ENCODE results near the gene ASAP3. TPM values are rescaled to one million over a fixed set of nuclear protein-coding genes. Genes with fewer than 3 reads are reported as not detected.

The ASAP3 gene
- 1 to 10 TPM in 1 of 2 experiments, under 1 TPM in 1; 0.50 to 1.3 TPM for total RNA-seq

DNA sequence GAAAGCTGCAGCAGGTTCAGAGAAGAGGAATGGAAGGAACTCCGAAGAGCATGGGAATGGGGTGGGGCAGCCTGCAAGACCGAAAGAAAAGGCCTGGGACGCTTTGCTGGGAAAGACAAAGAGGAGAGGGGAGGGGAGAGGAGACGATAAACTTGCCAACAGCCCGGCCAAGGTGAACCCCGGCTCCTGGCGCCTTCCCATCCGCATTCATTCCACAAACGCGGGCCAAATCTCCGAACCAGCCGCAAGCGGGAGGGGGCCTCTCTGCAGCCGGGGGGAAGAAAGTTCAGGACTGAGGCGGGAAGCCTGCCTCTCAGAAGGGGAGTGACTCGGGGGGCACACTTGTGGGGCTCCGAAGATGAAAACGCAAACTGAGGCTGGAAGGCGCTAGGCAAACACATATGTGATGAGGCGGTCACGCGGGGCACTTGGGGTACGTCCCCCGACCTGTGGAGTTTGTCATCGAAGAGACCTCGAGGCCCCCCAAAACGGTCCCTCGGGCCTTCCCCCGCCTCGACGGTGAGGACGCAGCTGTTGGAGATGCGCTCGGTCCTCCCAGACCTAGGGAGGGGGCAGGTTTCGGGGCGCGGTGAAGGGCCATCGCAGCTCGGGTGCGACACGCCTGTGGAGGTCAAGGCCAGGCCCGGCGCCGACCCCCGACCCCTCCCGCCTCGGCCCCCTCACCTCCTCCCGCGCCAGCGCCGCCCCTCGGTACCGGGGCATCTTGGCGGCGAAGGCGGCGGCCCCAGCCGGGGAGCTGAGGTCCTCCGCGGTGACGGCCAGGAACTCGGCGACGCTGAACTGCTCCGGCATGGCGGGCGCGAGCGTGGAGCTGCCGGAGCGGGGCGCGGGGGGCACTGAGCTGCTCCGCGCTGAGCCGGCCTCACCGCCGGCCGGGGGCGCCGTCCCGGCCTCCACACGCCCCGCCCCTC, at the start of gene ASAP3:
TSS of gene ASAP3 (minus strand) at position 859 of the 932 bp plus-strand sequence. CDS start at position 813, 46 bp downstream.
- ATAC-seq (ENCODE audit: low read depth) (peak; percentile 44), DNase-seq (no peak)
- peak within 1 kb of the TSS; percentile 93 for H3K4me3 Mint-ChIP-seq
- POLR2A ChIA-PET, result interaction anchor here (1.1 to 1.7 kb wide), 3 partner anchors 41 to 139 kb away, joined by 3 to 9 read pairs (median 4); partner anchors contain the start of genes E2F2 and HNRNPR
- peaks cover 14% of the 10 kb centered on the region for H3K4me1 Mint-ChIP-seq
- H3K27ac Mint-ChIP-seq, result peak within 1 kb of the TSS; percentile 81
- no peaks in the 10 kb centered on the region for H3K36me3 Mint-ChIP-seq
- no peaks in the 10 kb centered on the region for H3K9me3 Mint-ChIP-seq
- H3K27me3 Mint-ChIP-seq, result peaks cover 66% of the 10 kb centered on the region

DNA sequence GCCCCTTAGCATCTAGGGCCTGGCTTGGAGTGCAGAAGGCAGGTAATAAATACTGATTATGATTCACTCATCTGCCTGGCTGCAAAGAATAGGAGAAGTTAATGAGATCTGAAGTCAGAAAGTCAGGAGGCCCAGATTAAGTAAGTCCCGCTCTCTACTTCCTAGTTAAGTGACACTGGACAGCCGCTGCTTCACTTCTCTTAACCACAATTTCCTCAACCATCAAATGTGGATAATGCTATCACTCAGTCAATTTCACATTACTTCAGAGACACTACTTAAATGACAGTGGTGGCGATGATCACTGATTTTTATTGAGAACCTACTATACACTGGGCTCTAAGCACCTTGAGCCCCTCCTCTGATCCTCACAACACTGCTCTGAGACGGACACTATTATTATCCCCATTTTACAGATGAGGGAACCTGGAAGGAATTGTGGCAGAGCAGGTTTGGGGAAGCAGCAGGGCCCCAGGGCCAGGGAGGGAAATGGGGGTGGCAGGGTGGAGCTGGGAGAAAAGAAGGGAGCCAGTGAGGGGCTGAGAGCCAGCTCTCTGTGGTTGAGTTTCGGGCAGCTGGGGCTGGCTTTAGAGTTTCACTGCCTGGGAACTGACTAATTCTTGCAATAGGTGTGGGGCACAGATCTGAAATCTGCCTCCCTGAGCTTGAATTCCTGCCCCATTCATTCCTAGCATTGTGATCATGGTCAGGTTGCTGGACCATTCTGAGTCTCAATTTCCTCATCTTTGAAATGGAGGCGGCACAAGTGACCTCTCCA, 49.5 kb upstream of the ASAP3 start:
- Mint-ChIP-seq H3K27ac (peak overlapping the region; percentile 64), H3K27me3 (no peaks in the 10 kb centered on the region), H3K9me3 (no peaks in the 10 kb centered on the region), H3K36me3 (peaks cover 10% of the 10 kb centered on the region), H3K4me3 (no peak overlapping the region), H3K4me1 (peaks cover 33% of the 10 kb centered on the region)
- DNase-seq (no peak), ATAC-seq (ENCODE audit: low read depth) (no peak)
- POLR2A ChIA-PET, result interaction anchor here (0.6 to 1.3 kb wide), 3 partner anchors 9 to 94 kb away, joined by 4 to 5 read pairs (median 4); no protein-coding TSS in a partner anchor

- Mint-ChIP-seq H3K4me1 (peaks cover 47% of the 10 kb centered on the region), H3K27me3 (no peaks in the 10 kb centered on the region), H3K9me3 (no peaks in the 10 kb centered on the region), H3K4me3 (peak overlapping the region; percentile 97), H3K36me3 (peaks cover 13% of the 10 kb centered on the region), H3K27ac (peak overlapping the region; percentile 96)
- DNase-seq, result no peak
- POLR2A ChIA-PET, result interaction anchor here (0.6 to 3.7 kb wide), 13 partner anchors 8 to 1433 kb away, joined by 3 to 18 read pairs (median 6); partner anchors contain the start of genes ID3 and KDM1A
- no peak for ATAC-seq (ENCODE audit: low read depth)
Observed at GRCh38 chr1:23531562-23532094, 47.6 kb upstream of the ASAP3 start.

- Mint-ChIP-seq H3K4me1 (peaks cover 54% of the 10 kb centered on the region), H3K9me3 (no peaks in the 10 kb centered on the region), H3K27me3 (no peaks in the 10 kb centered on the region), H3K36me3 (peaks cover 16% of the 10 kb centered on the region), H3K4me3 (peak within 1 kb of the TSS; percentile 98), H3K27ac (peak within 1 kb of the TSS; percentile 96)
- POLR2A ChIA-PET, result interaction anchor here (0.6 to 3.7 kb wide), 16 partner anchors 9 to 1434 kb away, joined by 3 to 18 read pairs (median 6); partner anchors contain the start of genes ASAP3, ID3 and KDM1A
- peak; percentile 80 for ATAC-seq (ENCODE audit: low read depth)
- DNase-seq, result peak; percentile 79
Observed at GRCh38 chr1:23530747-23531561, 47.0 kb upstream of the ASAP3 start, which contains the start of gene E2F2. Gene E2F2 (minus strand): TSS chr1:23531233. CDS start chr1:23530793, 440 bp downstream.

GRCh38 chr1:23530087-23530746, 46.2 kb upstream of the ASAP3 start:
- POLR2A ChIA-PET, result interaction anchor here (0.9 to 3.7 kb wide), 12 partner anchors 10 to 162 kb away, joined by 3 to 18 read pairs (median 8); partner anchors contain the start of genes ASAP3 and ID3
- no peaks in the 10 kb centered on the region for H3K27me3 Mint-ChIP-seq
- ATAC-seq (ENCODE audit: low read depth) (peak; percentile 16), DNase-seq (peak; percentile 67)
- H3K36me3 Mint-ChIP-seq, result peaks cover 21% of the 10 kb centered on the region
- H3K4me3 Mint-ChIP-seq, result peak overlapping the region; percentile 98
- H3K27ac Mint-ChIP-seq, result peak overlapping the region; percentile 87
- peaks cover 60% of the 10 kb centered on the region for H3K4me1 Mint-ChIP-seq
- H3K9me3 Mint-ChIP-seq, result no peaks in the 10 kb centered on the region

DNA sequence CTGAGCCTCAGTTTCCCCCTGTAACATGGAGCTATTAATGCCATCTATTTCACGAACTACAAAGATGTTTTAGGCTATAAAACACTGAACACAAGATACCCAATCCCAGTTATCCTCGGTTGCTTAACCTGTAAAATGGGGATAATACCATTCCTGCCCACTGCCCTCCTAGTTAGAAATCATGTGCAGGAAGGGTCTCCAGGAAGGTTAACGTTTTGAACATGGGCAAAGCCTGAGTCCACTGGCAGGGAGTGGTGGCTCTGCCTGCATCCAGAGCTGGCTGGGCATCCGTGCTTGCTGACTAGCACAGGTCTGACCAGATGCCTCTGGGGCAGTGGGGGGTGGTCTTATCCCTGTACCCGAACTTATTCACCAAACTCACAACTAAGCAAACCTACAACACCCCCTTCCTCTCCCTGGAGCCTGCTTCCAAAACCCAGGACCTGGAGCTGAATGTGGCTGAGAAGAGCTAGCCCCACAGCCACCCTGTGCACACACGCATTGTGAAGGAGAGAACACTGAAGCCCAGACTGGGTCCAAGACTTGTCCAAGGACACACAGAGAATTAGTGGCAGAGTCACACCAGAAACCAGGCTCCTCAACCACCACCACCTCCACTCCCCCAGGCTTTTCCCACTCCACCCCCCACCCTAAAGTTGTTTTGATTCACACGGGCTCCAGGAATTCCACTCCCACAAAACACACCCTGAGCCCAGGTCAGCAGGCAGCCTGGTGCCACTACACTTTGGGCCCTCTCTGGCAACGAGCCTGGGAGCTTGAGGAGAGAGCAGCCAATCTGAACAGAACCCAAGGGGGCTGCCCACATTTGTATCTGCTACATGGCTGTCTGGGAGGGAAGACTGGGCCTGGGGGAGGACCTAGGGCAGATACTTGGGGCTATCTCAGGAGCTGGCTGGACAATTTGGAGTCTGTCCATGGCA, 45.4 kb upstream of the ASAP3 start:
- peak; percentile 41 for DNase-seq
- Mint-ChIP-seq H3K4me1 (peaks cover 66% of the 10 kb centered on the region), H3K27me3 (no peaks in the 10 kb centered on the region), H3K36me3 (peaks cover 21% of the 10 kb centered on the region), H3K9me3 (no peaks in the 10 kb centered on the region), H3K4me3 (peak overlapping the region; percentile 98), H3K27ac (peak overlapping the region; percentile 87)
- ATAC-seq (ENCODE audit: low read depth), result no peak
- POLR2A ChIA-PET, result interaction anchor here (0.5 to 3.7 kb wide), 17 partner anchors 11 to 214 kb away, joined by 3 to 18 read pairs (median 5); partner anchors contain the start of genes ELOA, HNRNPR and ID3

GRCh38 chr1:23528250-23528978, 44.4 kb upstream of the ASAP3 start:
- Mint-ChIP-seq H3K27me3 (no peaks in the 10 kb centered on the region), H3K9me3 (no peaks in the 10 kb centered on the region), H3K36me3 (peaks cover 24% of the 10 kb centered on the region), H3K4me3 (peak overlapping the region; percentile 98), H3K27ac (peak overlapping the region; percentile 87), H3K4me1 (peaks cover 69% of the 10 kb centered on the region)
- ATAC-seq (ENCODE audit: low read depth), result peak; percentile 58
- DNase-seq, result peak; percentile 74
- POLR2A ChIA-PET, result interaction anchor here (0.5 to 3.7 kb wide), 17 partner anchors 10 to 974 kb away, joined by 3 to 18 read pairs (median 5); partner anchors contain the start of genes ELOA, HNRNPR, ID3 and LYPLA2

- Mint-ChIP-seq H3K27ac (peak overlapping the region; percentile 87), H3K4me1 (peaks cover 64% of the 10 kb centered on the region), H3K9me3 (no peaks in the 10 kb centered on the region), H3K4me3 (peak overlapping the region; percentile 98), H3K27me3 (no peaks in the 10 kb centered on the region), H3K36me3 (peaks cover 24% of the 10 kb centered on the region)
- ATAC-seq (ENCODE audit: low read depth), result peak; percentile 9
- POLR2A ChIA-PET, result interaction anchor here (0.6 to 2.2 kb wide), 10 partner anchors 10 to 974 kb away, joined by 3 to 9 read pairs (median 5); partner anchors contain the start of genes ELOA, ID3, LYPLA2 and RCAN3
- DNase-seq, result no peak
Observed at GRCh38 chr1:23527900-23528249, 43.9 kb upstream of the ASAP3 start.

GRCh38 chr1:23527366-23527765, 43.4 kb upstream of the ASAP3 start:
- ATAC-seq (ENCODE audit: low read depth), result no peak
- Mint-ChIP-seq H3K4me1 (peaks cover 65% of the 10 kb centered on the region), H3K4me3 (peak overlapping the region; percentile 98), H3K27me3 (no peaks in the 10 kb centered on the region), H3K27ac (peak overlapping the region; percentile 97), H3K36me3 (peaks cover 27% of the 10 kb centered on the region), H3K9me3 (no peaks in the 10 kb centered on the region)
- DNase-seq, result no peak
- POLR2A ChIA-PET, result interaction anchor here (0.5 to 2.1 kb wide), 9 partner anchors 9 to 975 kb away, joined by 3 to 9 read pairs (median 4); partner anchors contain the start of genes ELOA, ID3 and RCAN3

Measured in activated naive CD8-positive, alpha-beta T cell treated with anti-CD3 and anti-CD28 coated beads, Interleukin-2, amount 10 ng/mL, durations not matched to agents 7 days and 5 days (primary cell).